ENCODE measurements around the gene CD7.

DNA sequence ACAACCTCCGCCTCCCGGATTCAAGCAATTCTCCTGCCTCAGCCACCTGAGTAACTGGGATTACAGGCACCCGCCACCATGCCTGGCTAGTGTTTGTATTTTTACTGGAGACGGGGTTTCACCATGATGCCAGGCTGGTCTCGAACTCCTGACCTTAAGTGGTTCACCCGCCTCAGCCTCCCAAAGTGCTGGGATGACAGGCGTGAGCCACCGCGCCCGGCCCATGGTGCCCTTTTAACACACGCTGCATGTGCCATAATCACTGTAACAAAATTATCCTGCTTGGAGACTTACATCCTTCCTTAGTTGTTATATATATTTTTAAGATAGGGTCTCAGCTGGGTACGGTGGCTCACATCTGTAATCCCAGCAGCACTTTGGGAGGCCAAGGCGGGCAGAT lies 5.4 kb downstream of the CD7 start:
- no peak for TF ChIP-seq POLR2AphosphoS5 (IDR thresholded peaks at IDR 0.05; ENCODE audit: low read depth, low read length)
- no peak for TF ChIP-seq SIN3A (IDR thresholded peaks at IDR 0.05; ENCODE audit: borderline replicate concordance, insufficient read depth, low read length)
- TF ChIP-seq TAF1 (IDR thresholded peaks at IDR 0.05; ENCODE audit: borderline replicate concordance, insufficient read depth, low read length) = no peak
- TF ChIP-seq, protein P1, sequence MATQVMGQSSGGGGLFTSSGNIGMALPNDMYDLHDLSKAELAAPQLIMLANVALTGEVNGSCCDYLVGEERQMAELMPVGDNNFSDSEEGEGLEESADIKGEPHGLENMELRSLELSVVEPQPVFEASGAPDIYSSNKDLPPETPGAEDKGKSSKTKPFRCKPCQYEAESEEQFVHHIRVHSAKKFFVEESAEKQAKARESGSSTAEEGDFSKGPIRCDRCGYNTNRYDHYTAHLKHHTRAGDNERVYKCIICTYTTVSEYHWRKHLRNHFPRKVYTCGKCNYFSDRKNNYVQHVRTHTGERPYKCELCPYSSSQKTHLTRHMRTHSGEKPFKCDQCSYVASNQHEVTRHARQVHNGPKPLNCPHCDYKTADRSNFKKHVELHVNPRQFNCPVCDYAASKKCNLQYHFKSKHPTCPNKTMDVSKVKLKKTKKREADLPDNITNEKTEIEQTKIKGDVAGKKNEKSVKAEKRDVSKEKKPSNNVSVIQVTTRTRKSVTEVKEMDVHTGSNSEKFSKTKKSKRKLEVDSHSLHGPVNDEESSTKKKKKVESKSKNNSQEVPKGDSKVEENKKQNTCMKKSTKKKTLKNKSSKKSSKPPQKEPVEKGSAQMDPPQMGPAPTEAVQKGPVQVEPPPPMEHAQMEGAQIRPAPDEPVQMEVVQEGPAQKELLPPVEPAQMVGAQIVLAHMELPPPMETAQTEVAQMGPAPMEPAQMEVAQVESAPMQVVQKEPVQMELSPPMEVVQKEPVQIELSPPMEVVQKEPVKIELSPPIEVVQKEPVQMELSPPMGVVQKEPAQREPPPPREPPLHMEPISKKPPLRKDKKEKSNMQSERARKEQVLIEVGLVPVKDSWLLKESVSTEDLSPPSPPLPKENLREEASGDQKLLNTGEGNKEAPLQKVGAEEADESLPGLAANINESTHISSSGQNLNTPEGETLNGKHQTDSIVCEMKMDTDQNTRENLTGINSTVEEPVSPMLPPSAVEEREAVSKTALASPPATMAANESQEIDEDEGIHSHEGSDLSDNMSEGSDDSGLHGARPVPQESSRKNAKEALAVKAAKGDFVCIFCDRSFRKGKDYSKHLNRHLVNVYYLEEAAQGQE (IDR thresholded peaks at IDR 0.05; ENCODE audit: insufficient read depth in 1 of 2, low read depth in 2 of 2, low read length in 2 of 2) = no peak
- no peak for TF ChIP-seq FOXP2 (optimal IDR thresholded peaks at IDR 0.05; ENCODE audit: borderline replicate concordance, extremely low read depth, extremely low read length, insufficient read depth)

Data from PFSK-1 (cell line).